Erythroblast (primary cell): Measurements from ENCODE around the gene PUM1.

Source experiments
- GATA1 ChIP-seq: IDR thresholded peaks from 2 replicates; pipeline ENCODE4 v1.6.1; 2011; ENCODE audit warnings: low read depth, mild to moderate bottlenecking, control low read depth, low read length, moderate library complexity
- POLR2A ChIP-seq: IDR thresholded peaks from 2 replicates; pipeline ENCODE4 v1.6.1; 2011; ENCODE audit warnings: mild to moderate bottlenecking, low read length

- no peak for TF ChIP-seq POLR2A
- TF ChIP-seq GATA1, result no peak
These were observed 159.4 kb downstream of the PUM1 start for GRCh38 chr1:30905916-30906620.
